Neural cell (in vitro differentiated cells): ENCODE measurements around the gene RAI1. TPM values are rescaled to one million over a fixed set of nuclear protein-coding genes. Genes with fewer than 3 reads are reported as not detected.
"Not testable (repeated sequence)": the region's sequence is repeated elsewhere in the genome, so short reads cannot be mapped to it uniquely, and the experiment has no call there.

Experiments used
- H2AFZ ChIP-seq: fragments of 200-600, 300-800 bp; sonication (generic), shearing (Covaris generic); 2 replicates; pipeline ENCODE4 v1.6.0; 2014; ENCODE audit warnings: low read depth, mild to moderate bottlenecking, antibody characterized with exemption, low read length, moderate library complexity
- H3F3A ChIP-seq: fragments of 200-600 bp; shearing (Covaris generic); 2 replicates; pipeline ENCODE4 v1.6.1; 2016; ENCODE audit warnings: mild to moderate bottlenecking, moderate library complexity, mixed read lengths, antibody characterized with exemption, low read length; ENCODE audit not compliant: insufficient read depth, poor library complexity, severe bottlenecking
- H3K27ac ChIP-seq: fragments of 200-600, 300-800 bp; sonication (generic), shearing (Covaris generic); 2 replicates; pipeline ENCODE4 v1.5.1; 2014; ENCODE audit warnings: mild to moderate bottlenecking, low read length, moderate library complexity
- H3K27me3 ChIP-seq: fragments of 300-800, 200-600 bp; sonication (generic), shearing (Covaris generic); 2 replicates; pipeline ENCODE4 v1.6.0; 2014; ENCODE audit warnings: mild to moderate bottlenecking, low read depth, low read length, moderate library complexity; ENCODE audit not compliant: insufficient read depth
- H3K36me3 ChIP-seq: fragments of 300-800, 200-600 bp; sonication (generic), shearing (Covaris generic); 2 replicates; pipeline ENCODE4 v1.5.1; 2014; ENCODE audit warnings: mild to moderate bottlenecking, antibody characterized with exemption, low read length, moderate library complexity; ENCODE audit not compliant: insufficient read depth
- H3K4me2 ChIP-seq: fragments of 300-800, 200-600 bp; sonication (generic), shearing (Covaris generic); 2 replicates; pipeline ENCODE4 v1.6.0; 2014; ENCODE audit warnings: mild to moderate bottlenecking, low read length
- H3K4me3 ChIP-seq: fragments of 300-800, 200-600 bp; sonication (generic), shearing (Covaris generic); 2 replicates; pipeline ENCODE4 v1.5.1; 2014; ENCODE audit warnings: mild to moderate bottlenecking, low read length, moderate library complexity
- H3K79me2 ChIP-seq: fragments of 200-600 bp; shearing (Covaris generic); replicated peaks from 2 replicates; pipeline ENCODE4 v1.6.0; 2014; ENCODE audit warnings: mild to moderate bottlenecking, low read length, moderate library complexity; ENCODE audit not compliant: insufficient read depth
- H3K9ac ChIP-seq: fragments of 300-800, 200-600 bp; sonication (generic), shearing (Covaris generic); 2 replicates; pipeline ENCODE4 v1.6.1; 2016; ENCODE audit warnings: mild to moderate bottlenecking, low read length, mixed read lengths
- H3K9me2 ChIP-seq: fragments of 200-600 bp; shearing (Covaris generic); 2 replicates; pipeline ENCODE4 v1.6.1; 2016; ENCODE audit warnings: mild to moderate bottlenecking, low read length, mixed read lengths; ENCODE audit not compliant: insufficient read depth
- H3K9me3 ChIP-seq: fragments of 200-600, 300-800 bp; sonication (generic), shearing (Covaris generic); 2 replicates; pipeline ENCODE4 v1.6.1; 2016; ENCODE audit warnings: mild to moderate bottlenecking, mixed run types, low read length, moderate library complexity, mixed read lengths
- H4K20me1 ChIP-seq: fragments of 200-600 bp; shearing (Covaris generic); 2 replicates; pipeline ENCODE4 v1.6.1; 2016; ENCODE audit warnings: mild to moderate bottlenecking, mixed run types; ENCODE audit not compliant: insufficient read depth
- EP300 ChIP-seq: fragments of 450-650 bp; conservative IDR thresholded peaks from 2 replicates; pipeline ENCODE4 v1.6.1; 2014; ENCODE audit warnings: antibody characterized with exemption, mild to moderate bottlenecking, moderate library complexity; ENCODE audit not compliant: poor library complexity, severe bottlenecking
- EZH2 ChIP-seq: fragments of 200-600, 300-800 bp; shearing (Covaris generic), sonication (generic); IDR thresholded peaks from 2 replicates; pipeline ENCODE4 v1.6.1; 2014; ENCODE audit warnings: antibody characterized with exemption, low read length, borderline replicate concordance, mild to moderate bottlenecking; ENCODE audit not compliant: insufficient read depth, poor library complexity, severe bottlenecking
- MXI1 ChIP-seq: fragments of 450-650 bp; conservative IDR thresholded peaks from 2 replicates; pipeline ENCODE4 v1.6.1; 2014; ENCODE audit warnings: antibody characterized with exemption, mild to moderate bottlenecking; ENCODE audit not compliant: poor library complexity, severe bottlenecking
- POLR2AphosphoS5 ChIP-seq: IDR thresholded peaks from 2 replicates; pipeline ENCODE4 v1.6.1; 2012
- RAD21 ChIP-seq: fragments of 450-650 bp; conservative IDR thresholded peaks from 2 replicates; pipeline ENCODE4 v1.6.1; 2014; ENCODE audit warnings: antibody characterized with exemption, mild to moderate bottlenecking, moderate library complexity
- SMC3 ChIP-seq: fragments of 450-650 bp; conservative IDR thresholded peaks from 2 replicates; pipeline ENCODE4 v1.6.1; 2014; ENCODE audit warnings: antibody characterized with exemption, mild to moderate bottlenecking, moderate library complexity; ENCODE audit not compliant: poor library complexity
- TAF1 ChIP-seq: IDR thresholded peaks from 2 replicates; pipeline ENCODE4 v1.6.1; 2012; ENCODE audit warnings: low read depth
- polyA minus RNA-seq: library from RNA; depleted of rRNA, polyadenylated mRNA; stranded (reverse); fragments of >200 nt; gene quantifications from 2 replicates; pipeline ENCODE4 v1.2.3, GENCODE V29; 2014
- polyA plus RNA-seq: library from polyadenylated mRNA; depleted of rRNA; stranded (reverse); fragments of >200 nt; gene quantifications from 2 replicates; pipeline ENCODE4 v1.2.3, GENCODE V29; 2014
- TF ChIP-seq, protein P1 (sequence below): IDR thresholded peaks from 2 replicates; pipeline ENCODE4 v1.6.1; 2012; ENCODE audit warnings: borderline replicate concordance
- TF ChIP-seq, protein P2 (sequence below): fragments of 450-650 bp; IDR thresholded peaks from 2 replicates; pipeline ENCODE4 v1.5.1; 2014; ENCODE audit warnings: antibody characterized with exemption, mild to moderate bottlenecking, moderate library complexity; ENCODE audit not compliant: poor library complexity, severe bottlenecking

The RAI1 gene, protein sequence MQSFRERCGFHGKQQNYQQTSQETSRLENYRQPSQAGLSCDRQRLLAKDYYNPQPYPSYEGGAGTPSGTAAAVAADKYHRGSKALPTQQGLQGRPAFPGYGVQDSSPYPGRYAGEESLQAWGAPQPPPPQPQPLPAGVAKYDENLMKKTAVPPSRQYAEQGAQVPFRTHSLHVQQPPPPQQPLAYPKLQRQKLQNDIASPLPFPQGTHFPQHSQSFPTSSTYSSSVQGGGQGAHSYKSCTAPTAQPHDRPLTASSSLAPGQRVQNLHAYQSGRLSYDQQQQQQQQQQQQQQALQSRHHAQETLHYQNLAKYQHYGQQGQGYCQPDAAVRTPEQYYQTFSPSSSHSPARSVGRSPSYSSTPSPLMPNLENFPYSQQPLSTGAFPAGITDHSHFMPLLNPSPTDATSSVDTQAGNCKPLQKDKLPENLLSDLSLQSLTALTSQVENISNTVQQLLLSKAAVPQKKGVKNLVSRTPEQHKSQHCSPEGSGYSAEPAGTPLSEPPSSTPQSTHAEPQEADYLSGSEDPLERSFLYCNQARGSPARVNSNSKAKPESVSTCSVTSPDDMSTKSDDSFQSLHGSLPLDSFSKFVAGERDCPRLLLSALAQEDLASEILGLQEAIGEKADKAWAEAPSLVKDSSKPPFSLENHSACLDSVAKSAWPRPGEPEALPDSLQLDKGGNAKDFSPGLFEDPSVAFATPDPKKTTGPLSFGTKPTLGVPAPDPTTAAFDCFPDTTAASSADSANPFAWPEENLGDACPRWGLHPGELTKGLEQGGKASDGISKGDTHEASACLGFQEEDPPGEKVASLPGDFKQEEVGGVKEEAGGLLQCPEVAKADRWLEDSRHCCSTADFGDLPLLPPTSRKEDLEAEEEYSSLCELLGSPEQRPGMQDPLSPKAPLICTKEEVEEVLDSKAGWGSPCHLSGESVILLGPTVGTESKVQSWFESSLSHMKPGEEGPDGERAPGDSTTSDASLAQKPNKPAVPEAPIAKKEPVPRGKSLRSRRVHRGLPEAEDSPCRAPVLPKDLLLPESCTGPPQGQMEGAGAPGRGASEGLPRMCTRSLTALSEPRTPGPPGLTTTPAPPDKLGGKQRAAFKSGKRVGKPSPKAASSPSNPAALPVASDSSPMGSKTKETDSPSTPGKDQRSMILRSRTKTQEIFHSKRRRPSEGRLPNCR (N-terminal part only)
- polyA plus RNA-seq (16.9 and 21.0 TPM in 2 replicates), polyA minus RNA-seq (54.1 and 59.6 TPM in 2 replicates)

DNA sequence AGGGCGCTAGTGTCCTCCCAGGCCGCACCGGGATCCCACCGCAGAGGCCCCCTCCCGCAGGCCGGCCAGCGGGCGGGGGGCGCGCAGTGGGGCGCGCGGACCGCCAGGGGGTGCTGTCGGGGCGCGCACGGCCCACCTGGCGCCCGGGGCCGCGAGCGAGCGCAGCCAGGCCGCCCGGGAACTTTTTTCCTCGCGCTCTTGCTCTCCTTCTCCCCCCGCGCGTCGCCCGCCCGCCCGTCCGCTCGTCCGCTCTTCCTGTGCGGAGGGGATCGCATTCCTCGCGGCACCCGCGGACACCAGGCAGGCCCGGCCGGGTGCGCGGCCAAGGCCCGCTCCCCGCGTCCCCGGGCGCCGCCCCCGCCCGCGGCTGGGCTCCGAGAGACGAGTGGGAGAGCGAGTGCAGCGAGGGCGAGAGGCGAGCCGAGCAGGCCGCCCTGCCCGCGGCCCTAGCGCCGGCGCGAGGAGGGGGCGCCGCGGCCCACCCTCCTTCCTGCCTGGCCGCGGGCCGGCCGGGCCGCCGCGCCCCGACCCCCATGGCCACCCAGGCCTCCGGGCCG lies at the start of gene RAI1:
Gene RAI1, plus strand, starts transcription at position 272 of the 557 bp plus-strand sequence. CDS start 111,491 bp downstream, outside the sequence.
- no peak within 1 kb of the TSS for H2AFZ ChIP-seq
- H3K9me2 ChIP-seq = no peaks in the 10 kb centered on the region
- no peaks in the 10 kb centered on the region for H4K20me1 ChIP-seq
- no peaks in the 10 kb centered on the region for H3K9me3 ChIP-seq
- no peaks in the 10 kb centered on the region for H3F3A ChIP-seq
- H3K27me3 ChIP-seq = no peaks in the 10 kb centered on the region
- no peaks in the 10 kb centered on the region for H3K36me3 ChIP-seq
- TF ChIP-seq SMC3 (peak; percentile 93), RAD21 (peak; percentile 87), MXI1 (peak; percentile 55), EP300 (peak; percentile 36), TAF1 (no peak), EZH2 (no peak), POLR2AphosphoS5 (peak; percentile 80)
- TF ChIP-seq, protein P1, sequence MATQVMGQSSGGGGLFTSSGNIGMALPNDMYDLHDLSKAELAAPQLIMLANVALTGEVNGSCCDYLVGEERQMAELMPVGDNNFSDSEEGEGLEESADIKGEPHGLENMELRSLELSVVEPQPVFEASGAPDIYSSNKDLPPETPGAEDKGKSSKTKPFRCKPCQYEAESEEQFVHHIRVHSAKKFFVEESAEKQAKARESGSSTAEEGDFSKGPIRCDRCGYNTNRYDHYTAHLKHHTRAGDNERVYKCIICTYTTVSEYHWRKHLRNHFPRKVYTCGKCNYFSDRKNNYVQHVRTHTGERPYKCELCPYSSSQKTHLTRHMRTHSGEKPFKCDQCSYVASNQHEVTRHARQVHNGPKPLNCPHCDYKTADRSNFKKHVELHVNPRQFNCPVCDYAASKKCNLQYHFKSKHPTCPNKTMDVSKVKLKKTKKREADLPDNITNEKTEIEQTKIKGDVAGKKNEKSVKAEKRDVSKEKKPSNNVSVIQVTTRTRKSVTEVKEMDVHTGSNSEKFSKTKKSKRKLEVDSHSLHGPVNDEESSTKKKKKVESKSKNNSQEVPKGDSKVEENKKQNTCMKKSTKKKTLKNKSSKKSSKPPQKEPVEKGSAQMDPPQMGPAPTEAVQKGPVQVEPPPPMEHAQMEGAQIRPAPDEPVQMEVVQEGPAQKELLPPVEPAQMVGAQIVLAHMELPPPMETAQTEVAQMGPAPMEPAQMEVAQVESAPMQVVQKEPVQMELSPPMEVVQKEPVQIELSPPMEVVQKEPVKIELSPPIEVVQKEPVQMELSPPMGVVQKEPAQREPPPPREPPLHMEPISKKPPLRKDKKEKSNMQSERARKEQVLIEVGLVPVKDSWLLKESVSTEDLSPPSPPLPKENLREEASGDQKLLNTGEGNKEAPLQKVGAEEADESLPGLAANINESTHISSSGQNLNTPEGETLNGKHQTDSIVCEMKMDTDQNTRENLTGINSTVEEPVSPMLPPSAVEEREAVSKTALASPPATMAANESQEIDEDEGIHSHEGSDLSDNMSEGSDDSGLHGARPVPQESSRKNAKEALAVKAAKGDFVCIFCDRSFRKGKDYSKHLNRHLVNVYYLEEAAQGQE = peak; percentile 2
- TF ChIP-seq, protein P2, sequence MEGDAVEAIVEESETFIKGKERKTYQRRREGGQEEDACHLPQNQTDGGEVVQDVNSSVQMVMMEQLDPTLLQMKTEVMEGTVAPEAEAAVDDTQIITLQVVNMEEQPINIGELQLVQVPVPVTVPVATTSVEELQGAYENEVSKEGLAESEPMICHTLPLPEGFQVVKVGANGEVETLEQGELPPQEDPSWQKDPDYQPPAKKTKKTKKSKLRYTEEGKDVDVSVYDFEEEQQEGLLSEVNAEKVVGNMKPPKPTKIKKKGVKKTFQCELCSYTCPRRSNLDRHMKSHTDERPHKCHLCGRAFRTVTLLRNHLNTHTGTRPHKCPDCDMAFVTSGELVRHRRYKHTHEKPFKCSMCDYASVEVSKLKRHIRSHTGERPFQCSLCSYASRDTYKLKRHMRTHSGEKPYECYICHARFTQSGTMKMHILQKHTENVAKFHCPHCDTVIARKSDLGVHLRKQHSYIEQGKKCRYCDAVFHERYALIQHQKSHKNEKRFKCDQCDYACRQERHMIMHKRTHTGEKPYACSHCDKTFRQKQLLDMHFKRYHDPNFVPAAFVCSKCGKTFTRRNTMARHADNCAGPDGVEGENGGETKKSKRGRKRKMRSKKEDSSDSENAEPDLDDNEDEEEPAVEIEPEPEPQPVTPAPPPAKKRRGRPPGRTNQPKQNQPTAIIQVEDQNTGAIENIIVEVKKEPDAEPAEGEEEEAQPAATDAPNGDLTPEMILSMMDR = peak; percentile 91
- peak within 1 kb of the TSS; percentile 100 for H3K9ac ChIP-seq
- peaks cover 40% of the 10 kb centered on the region for H3K79me2 ChIP-seq
- peak within 1 kb of the TSS; percentile 74 for H3K4me2 ChIP-seq
- peak within 1 kb of the TSS; percentile 96 for H3K4me3 ChIP-seq
- peak within 1 kb of the TSS; percentile 99 for H3K27ac ChIP-seq

DNA sequence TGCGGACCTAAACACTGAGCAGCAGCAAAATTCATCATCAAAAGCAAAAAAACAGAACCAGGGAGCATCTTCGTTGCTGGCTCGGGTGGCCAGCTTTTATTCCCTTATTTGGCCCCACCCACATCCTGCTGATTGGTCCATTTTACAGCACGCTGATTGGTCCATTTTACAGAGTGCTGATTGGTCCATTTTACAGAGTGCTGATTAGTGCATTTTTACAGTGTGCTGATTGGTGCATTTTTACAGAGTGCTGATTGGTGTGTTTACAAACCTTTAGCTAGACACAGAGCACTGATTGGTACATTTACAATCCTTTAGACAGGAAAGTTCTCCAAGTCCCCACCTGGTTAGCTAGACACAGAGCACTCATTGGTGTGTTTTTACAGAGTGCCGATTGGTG lies 48.6 kb upstream of the RAI1 start:
- H3K36me3 ChIP-seq, H3K9me3 ChIP-seq, H3K9me2 ChIP-seq, H3K79me2 ChIP-seq, H3K4me2 ChIP-seq, H3F3A ChIP-seq, H3K27ac ChIP-seq, H2AFZ ChIP-seq, H3K9ac ChIP-seq, H3K4me3 ChIP-seq, H3K27me3 ChIP-seq, H4K20me1 ChIP-seq: not testable (repeated sequence)
